Measurements from ENCODE around the gene CYP27A1.
"Not testable (repeated sequence)": the region's sequence is repeated elsewhere in the genome, so short reads cannot be mapped to it uniquely, and the experiment has no call there.

CYP27A1 gene

DNA sequence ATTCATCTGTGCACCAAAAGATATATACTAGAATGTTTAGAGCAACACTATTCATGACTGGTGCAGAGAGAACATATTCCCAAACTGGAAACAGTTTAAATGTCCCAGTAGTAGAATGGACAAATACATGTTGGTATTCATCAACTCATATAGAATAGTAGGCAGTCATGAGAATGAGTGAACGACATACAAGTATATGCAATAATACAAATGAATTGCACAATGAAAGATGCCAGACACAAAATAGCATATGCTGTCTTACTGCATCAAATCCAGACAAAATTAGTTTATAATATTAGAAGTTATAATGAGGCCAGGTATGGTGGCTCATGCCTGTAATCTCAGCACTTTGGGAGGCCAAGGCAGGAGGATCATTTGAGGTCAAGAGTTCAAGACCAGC is 57.9 kb downstream of the CYP27A1 start:
- no peaks in the 10 kb centered on the region for H3K9me3 ChIP-seq
- no peak overlapping the region for H3K4me3 ChIP-seq (ENCODE audit: low read depth in 1 of 2, low read length in 1 of 2)
- peaks cover 13% of the 10 kb centered on the region in 2 experiments for H3K4me1 ChIP-seq (ENCODE audit: control insufficient read depth in 1 of 2, insufficient read depth in 1 of 2, low read depth in 1 of 2, low read length in 1 of 2)
- H3K27me3 ChIP-seq = peaks cover 19% of the 10 kb centered on the region
- peak overlapping the region; percentile 57 for H3K27ac ChIP-seq
- no peaks in the 10 kb centered on the region for H3K36me3 ChIP-seq
- TF ChIP-seq CTCF (IDR thresholded peaks at IDR 0.05) = no peak

DNA sequence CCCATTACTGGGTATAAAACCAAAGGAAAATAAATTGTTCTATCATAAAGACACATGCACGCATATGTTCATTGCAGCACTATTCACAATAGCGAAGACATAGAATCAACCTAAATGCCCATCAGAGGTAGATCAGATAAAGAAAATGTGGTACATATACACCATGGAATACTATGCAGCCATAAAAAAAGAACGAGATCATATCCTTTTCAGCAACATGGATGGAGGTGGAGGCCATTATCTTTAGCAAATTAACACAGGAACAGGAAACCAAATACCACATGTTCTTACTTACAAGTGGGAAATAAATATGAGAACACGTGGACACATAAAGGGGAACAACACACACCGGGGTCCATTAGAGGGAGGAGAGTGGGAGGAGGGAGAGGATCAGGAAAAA is 62.4 kb downstream of the CYP27A1 start:
- H3K9me3 ChIP-seq; H3K4me3 ChIP-seq (ENCODE audit: low read depth in 1 of 2, low read length in 1 of 2); H3K27ac ChIP-seq; H3K36me3 ChIP-seq: not testable (repeated sequence)
- Histone ChIP-seq H3K27me3 (peaks cover 20% of the 10 kb centered on the region), H3K4me1 (ENCODE audit: control insufficient read depth in 1 of 2, insufficient read depth in 1 of 2, low read depth in 1 of 2, low read length in 1 of 2) (peaks cover 5 to 13% of the 10 kb centered on the region in 2 experiments)

GRCh38 chr2:218846963-218847362 is 65.0 kb downstream of the CYP27A1 start:
- not testable (repeated sequence) for H3K4me3 ChIP-seq (ENCODE audit: low read depth in 1 of 2, low read length in 1 of 2); H3K9me3 ChIP-seq; H3K27ac ChIP-seq; H3K4me1 ChIP-seq (ENCODE audit: control insufficient read depth in 1 of 2, insufficient read depth in 1 of 2, low read depth in 1 of 2, low read length in 1 of 2); H3K36me3 ChIP-seq
- H3K27me3 ChIP-seq = peaks cover 37% of the 10 kb centered on the region

GRCh38 chr2:218849721-218850120 is 67.8 kb downstream of the CYP27A1 start:
- peaks cover 65% of the 10 kb centered on the region for H3K27me3 ChIP-seq
- no peaks in the 10 kb centered on the region for H3K36me3 ChIP-seq
- H3K27ac ChIP-seq = no peak overlapping the region
- H3K4me3 ChIP-seq (ENCODE audit: low read depth in 1 of 2, low read length in 1 of 2) = no peak overlapping the region
- TF ChIP-seq CTCF (IDR thresholded peaks at IDR 0.05) = no peak
- H3K4me1 ChIP-seq (ENCODE audit: control insufficient read depth in 1 of 2, insufficient read depth in 1 of 2, low read depth in 1 of 2, low read length in 1 of 2) = peaks cover 0 to 8% of the 10 kb centered on the region in 2 experiments
- no peaks in the 10 kb centered on the region for H3K9me3 ChIP-seq

DNA sequence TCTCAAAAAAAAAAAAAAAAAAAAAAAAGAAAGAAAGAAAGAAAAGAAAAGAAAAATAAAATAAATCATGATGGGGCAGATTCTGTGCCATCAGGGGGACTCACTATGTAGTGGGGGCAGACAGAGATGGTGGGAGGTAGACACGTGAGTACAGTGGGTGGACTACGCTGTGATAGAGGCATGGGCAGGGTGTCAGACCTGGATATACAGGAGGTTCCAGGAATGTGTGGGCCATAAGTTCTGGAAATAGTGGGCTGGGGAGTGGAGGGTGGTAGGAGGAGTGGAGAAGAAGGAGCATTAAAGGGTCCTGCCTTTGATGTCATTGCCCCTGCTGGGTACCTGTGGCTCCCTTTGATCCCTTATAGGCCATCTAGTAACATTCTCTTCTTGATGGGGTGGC is 68.8 kb downstream of the CYP27A1 start:
- Histone ChIP-seq H3K9me3 (no peaks in the 10 kb centered on the region), H3K27ac (no peak overlapping the region), H3K36me3 (no peaks in the 10 kb centered on the region), H3K27me3 (peaks cover 75% of the 10 kb centered on the region), H3K4me1 (ENCODE audit: control insufficient read depth in 1 of 2, insufficient read depth in 1 of 2, low read depth in 1 of 2, low read length in 1 of 2) (peaks cover 0 to 8% of the 10 kb centered on the region in 2 experiments), H3K4me3 (ENCODE audit: low read depth in 1 of 2, low read length in 1 of 2) (no peak overlapping the region)
- TF ChIP-seq CTCF (IDR thresholded peaks at IDR 0.05) = no peak

- Histone ChIP-seq H3K9me3 (no peaks in the 10 kb centered on the region), H3K27me3 (peaks cover 80% of the 10 kb centered on the region), H3K36me3 (no peaks in the 10 kb centered on the region), H3K27ac (no peak overlapping the region), H3K4me1 (ENCODE audit: control insufficient read depth in 1 of 2, insufficient read depth in 1 of 2, low read depth in 1 of 2, low read length in 1 of 2) (peaks cover 0 to 8% of the 10 kb centered on the region in 2 experiments), H3K4me3 (ENCODE audit: low read depth in 1 of 2, low read length in 1 of 2) (no peak overlapping the region)
- TF ChIP-seq CTCF (IDR thresholded peaks at IDR 0.05) = no peak
Observed at GRCh38 chr2:218851286-218851685, 69.3 kb downstream of the CYP27A1 start.
